Natural killer cell (primary cell): ENCODE measurements around the gene SP8. TPM values are rescaled to one million over a fixed set of nuclear protein-coding genes. Genes with fewer than 3 reads are reported as not detected.

Source experiments
- ATAC-seq, 3 donors: fragments of 150-1000 bp in 2 of 3; fragments of 200-7000 bp in 1 of 3; cut with Tn5 transposase; 1 replicate in 1 of 3; 2 replicates in 2 of 3; pipeline ENCODE4 v1.10.0; 2021; ENCODE audit warnings: mild to moderate bottlenecking in 2 of 3, moderate library complexity in 2 of 3
- DNase-seq, 2 donors: peaks; one replicate each; pipeline versions ENCODE4 v3.0.0 to v3.0.0-alpha.2; 2013 to 2021; ENCODE audit warnings: mixed read lengths in 1 of 2
- H3K27ac ChIP-seq: one replicate; pipeline ENCODE4 v1.5.1; 2013; ENCODE audit warnings: mild to moderate bottlenecking, low read length
- H3K27me3 ChIP-seq: one replicate; pipeline ENCODE4 v1.6.1; 2013; ENCODE audit warnings: low read length; ENCODE audit not compliant: control insufficient read depth, insufficient read depth
- H3K36me3 ChIP-seq: one replicate; pipeline ENCODE4 v1.6.1; 2013; ENCODE audit warnings: low read length; ENCODE audit not compliant: control insufficient read depth, insufficient read depth
- H3K4me1 ChIP-seq: one replicate; pipeline ENCODE4 v1.6.1; 2013; ENCODE audit warnings: low read length; ENCODE audit not compliant: control insufficient read depth, insufficient read depth
- H3K4me3 ChIP-seq: one replicate; pipeline ENCODE4 v1.5.1; 2013; ENCODE audit warnings: low read length
- H3K9me3 ChIP-seq: one replicate; pipeline ENCODE4 v1.6.1; 2013; ENCODE audit warnings: low read length; ENCODE audit not compliant: control insufficient read depth, insufficient read depth
- H3K27ac Mint-ChIP-seq, 2 donors: one replicate each; pipeline ENCODE4 v1.8.0; 2022; ENCODE audit warnings: mild to moderate bottlenecking in 2 of 2, mixed read lengths in 2 of 2, moderate library complexity in 1 of 2
- H3K27me3 Mint-ChIP-seq, 2 donors: one replicate each; pipeline ENCODE4 v1.8.0; 2022; ENCODE audit warnings: low read depth in 2 of 2, mixed read lengths in 2 of 2
- H3K36me3 Mint-ChIP-seq: one replicate; pipeline ENCODE4 v1.8.0; 2022; ENCODE audit warnings: mixed read lengths
- H3K4me1 Mint-ChIP-seq, 2 donors: one replicate each; pipeline ENCODE4 v1.8.0; 2022; ENCODE audit warnings: mixed read lengths in 2 of 2
- H3K4me3 Mint-ChIP-seq: one replicate; pipeline ENCODE4 v1.8.0; 2022; ENCODE audit warnings: mild to moderate bottlenecking, moderate library complexity, mixed read lengths
- H3K9me3 Mint-ChIP-seq, 2 donors: one replicate each; pipeline ENCODE4 v1.8.0; 2022; ENCODE audit warnings: mixed read lengths in 2 of 2
- whole genome bisulfite sequencing: methylation state at CpG from one replicate; pipeline ENCODE4 v1.1.7; 2013; ENCODE audit warnings: missing lambda C conversion rate; ENCODE audit not compliant: insufficient coverage; 5-methylcytosine and 5-hydroxymethylcytosine counted together
- intact Hi-C: fragments of 100-400 bp; cut with micrococcal nuclease; formaldehyde crosslinking; loops from one replicate; pipeline ENCODE4 v1.14.2; 2022
- total RNA-seq, 4 donors: library from RNA; stranded (reverse); fragments of 120-200 nt in 1 of 4; gene quantifications; one replicate each; pipeline versions ENCODE4 v1.2.3 to v1.2.4, GENCODE V29; 2013 to 2022
- TF ChIP-seq, protein P1 (sequence below): fragments of 200-600 bp; IDR thresholded peaks from one replicate; pipeline ENCODE4 v1.8.0; 2022; ENCODE audit warnings: antibody characterized with exemption

Gene SP8
- total RNA-seq, 3 donors from 2014 or later (not counting 1 experiment from before 2014, with no cell fraction given) = not detected

DNA sequence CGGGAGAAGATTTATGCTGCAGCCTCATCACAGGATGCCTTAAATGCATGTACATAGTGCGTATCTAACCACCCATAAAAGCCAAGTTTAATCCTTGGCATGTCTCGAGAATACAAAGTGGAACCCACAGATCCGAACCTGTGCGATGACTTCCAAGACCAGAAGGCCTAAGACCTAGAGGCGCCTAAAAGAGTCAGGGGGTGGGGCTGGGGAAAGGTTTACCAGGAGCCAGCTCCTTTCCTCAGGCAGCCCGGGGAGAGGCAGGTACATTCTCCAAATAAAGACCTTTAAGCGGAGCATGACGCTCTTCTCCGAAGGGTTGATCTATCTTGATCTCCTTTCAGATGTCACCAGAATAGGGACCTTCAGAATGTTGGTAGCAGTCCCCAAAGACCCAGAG is 9.7 kb downstream of the SP8 start:
- intact Hi-C loops = no loop called here

DNA sequence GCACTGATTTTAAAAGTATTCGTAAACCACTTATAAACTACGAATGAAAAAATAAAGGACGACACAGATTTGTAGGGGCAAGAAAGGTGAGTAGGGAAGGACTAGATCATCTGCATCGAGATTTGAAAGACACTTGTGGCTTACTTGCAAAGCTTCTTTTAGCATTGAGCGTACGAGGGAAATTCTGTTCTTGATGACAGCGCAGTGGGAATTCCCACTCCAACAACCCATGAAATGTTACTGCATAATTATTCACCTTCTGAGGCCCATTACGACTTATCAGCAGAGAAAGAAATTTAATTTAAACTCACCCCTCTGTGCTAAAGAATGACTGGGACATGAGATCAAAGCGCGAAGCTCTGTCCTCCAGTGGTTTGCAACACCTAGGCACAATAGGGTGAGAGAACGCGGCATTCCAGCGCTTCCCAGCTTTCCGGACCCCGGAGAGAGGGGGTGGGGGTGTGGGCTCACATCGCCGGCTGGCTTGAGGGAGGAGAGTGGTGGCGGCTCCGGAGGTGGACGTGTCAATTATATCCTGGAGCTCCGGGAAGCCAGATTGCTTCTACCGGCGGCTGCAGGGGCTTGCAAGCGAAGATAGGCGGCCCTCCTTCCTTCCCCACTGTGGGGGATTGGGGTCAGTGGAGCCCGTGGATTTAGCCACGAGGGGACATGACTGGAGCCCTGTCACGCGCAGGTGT is 10.3 kb downstream of the SP8 start:
- peaks cover 48% of the 10 kb centered on the region for H3K27me3 ChIP-seq
- peaks cover 11% of the 10 kb centered on the region for H3K4me1 ChIP-seq
- peaks cover 56 to 70% of the 10 kb centered on the region in 2 donors for H3K27me3 Mint-ChIP-seq
- intact Hi-C loops = no loop called here
- DNase-seq (no peak), ATAC-seq (no peak)
- H3K36me3 ChIP-seq = no peaks in the 10 kb centered on the region
- no peak overlapping the region for H3K27ac Mint-ChIP-seq
- WGBS = 13% methylated on average over 28 of the region's 29 CpGs
- no peak overlapping the region for H3K4me3 ChIP-seq
- TF ChIP-seq, protein P1, sequence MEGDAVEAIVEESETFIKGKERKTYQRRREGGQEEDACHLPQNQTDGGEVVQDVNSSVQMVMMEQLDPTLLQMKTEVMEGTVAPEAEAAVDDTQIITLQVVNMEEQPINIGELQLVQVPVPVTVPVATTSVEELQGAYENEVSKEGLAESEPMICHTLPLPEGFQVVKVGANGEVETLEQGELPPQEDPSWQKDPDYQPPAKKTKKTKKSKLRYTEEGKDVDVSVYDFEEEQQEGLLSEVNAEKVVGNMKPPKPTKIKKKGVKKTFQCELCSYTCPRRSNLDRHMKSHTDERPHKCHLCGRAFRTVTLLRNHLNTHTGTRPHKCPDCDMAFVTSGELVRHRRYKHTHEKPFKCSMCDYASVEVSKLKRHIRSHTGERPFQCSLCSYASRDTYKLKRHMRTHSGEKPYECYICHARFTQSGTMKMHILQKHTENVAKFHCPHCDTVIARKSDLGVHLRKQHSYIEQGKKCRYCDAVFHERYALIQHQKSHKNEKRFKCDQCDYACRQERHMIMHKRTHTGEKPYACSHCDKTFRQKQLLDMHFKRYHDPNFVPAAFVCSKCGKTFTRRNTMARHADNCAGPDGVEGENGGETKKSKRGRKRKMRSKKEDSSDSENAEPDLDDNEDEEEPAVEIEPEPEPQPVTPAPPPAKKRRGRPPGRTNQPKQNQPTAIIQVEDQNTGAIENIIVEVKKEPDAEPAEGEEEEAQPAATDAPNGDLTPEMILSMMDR = no peak
- no peak overlapping the region for H3K4me3 Mint-ChIP-seq
- H3K4me1 Mint-ChIP-seq = peaks cover 10 to 11% of the 10 kb centered on the region in 2 donors
- H3K36me3 Mint-ChIP-seq = peaks cover 27% of the 10 kb centered on the region
- no peak overlapping the region for H3K27ac ChIP-seq
- no peaks in the 10 kb centered on the region for H3K9me3 ChIP-seq
- H3K9me3 Mint-ChIP-seq = no peaks in the 10 kb centered on the region

More for the DNA sequence above, 9.7 kb downstream of the SP8 start:
- peaks cover 10 to 11% of the 10 kb centered on the region in 2 donors for H3K4me1 Mint-ChIP-seq
- WGBS = 35% methylated on average over 10 of the region's 10 CpGs
- H3K27me3 Mint-ChIP-seq = peaks cover 61 to 71% of the 10 kb centered on the region in 2 donors
- H3K4me1 ChIP-seq = peaks cover 11% of the 10 kb centered on the region
- H3K27ac Mint-ChIP-seq = no peak overlapping the region
- H3K9me3 ChIP-seq = no peaks in the 10 kb centered on the region
- H3K27ac ChIP-seq = no peak overlapping the region
- peak overlapping the region; percentile 57 for H3K4me3 Mint-ChIP-seq
- H3K36me3 Mint-ChIP-seq = peaks cover 27% of the 10 kb centered on the region
- H3K27me3 ChIP-seq = peaks cover 48% of the 10 kb centered on the region
- DNase-seq (no peak), ATAC-seq (no peak)
- TF ChIP-seq, protein P1 = no peak
- no peak overlapping the region for H3K4me3 ChIP-seq
- no peaks in the 10 kb centered on the region for H3K9me3 Mint-ChIP-seq
- H3K36me3 ChIP-seq = no peaks in the 10 kb centered on the region

DNA sequence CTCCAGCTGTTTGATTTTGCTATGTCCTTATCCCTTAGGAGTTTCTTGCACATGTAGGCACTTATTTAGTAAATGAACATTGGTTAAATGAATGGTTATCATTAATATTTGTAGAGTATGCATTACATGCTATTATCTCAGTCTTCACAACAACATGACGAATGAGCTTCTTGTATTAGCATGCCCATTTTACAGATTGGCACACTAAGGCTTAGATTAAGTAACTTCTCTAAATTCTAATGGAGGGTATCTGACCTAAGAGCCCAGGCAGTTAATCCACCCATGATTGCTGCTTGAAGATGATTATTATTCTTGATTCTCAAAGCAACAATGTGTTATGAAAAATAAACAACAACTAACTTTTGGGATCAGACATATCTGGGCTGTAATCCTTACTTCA is 32.7 kb downstream of the SP8 start:
- ATAC-seq (no peak), DNase-seq (no peak)
- no peaks in the 10 kb centered on the region for H3K27me3 ChIP-seq
- no peaks in the 10 kb centered on the region for H3K36me3 ChIP-seq
- Mint-ChIP-seq H3K27me3 (no peaks in the 10 kb centered on the region), H3K4me1 (no peaks in the 10 kb centered on the region), H3K4me3 (no peak overlapping the region), H3K36me3 (no peaks in the 10 kb centered on the region), H3K9me3 (no peaks in the 10 kb centered on the region), H3K27ac (no peak overlapping the region)
- no peak overlapping the region for H3K27ac ChIP-seq
- no peak overlapping the region for H3K4me3 ChIP-seq
- WGBS = no CpG with 5 or more reads among the region's 1 CpG
- intact Hi-C loops = no loop called here
- H3K9me3 ChIP-seq = no peaks in the 10 kb centered on the region
- no peaks in the 10 kb centered on the region for H3K4me1 ChIP-seq
- TF ChIP-seq, protein P1 = no peak

DNA sequence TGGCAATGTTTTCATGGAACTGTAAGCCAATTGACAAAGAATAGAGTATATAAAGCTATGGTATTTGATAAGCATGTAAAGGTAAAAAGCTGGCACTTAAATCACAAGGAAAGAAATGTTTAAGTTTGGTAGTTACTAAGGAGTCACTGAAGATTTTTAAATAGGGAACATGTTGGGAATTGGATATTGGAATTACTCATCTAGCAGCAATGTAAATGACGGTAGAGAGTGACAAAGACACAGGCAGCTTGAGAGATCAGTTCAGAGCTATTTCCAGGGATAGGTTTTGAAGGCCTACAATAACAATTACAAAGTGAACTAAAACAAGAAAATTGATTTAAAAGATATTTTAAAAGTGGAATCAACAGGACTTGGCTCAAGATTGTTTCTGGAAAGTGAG is 36.8 kb downstream of the SP8 start:
- intact Hi-C loops = no loop called here

More for the DNA sequence above, 36.8 kb downstream of the SP8 start:
- no peaks in the 10 kb centered on the region for H3K9me3 ChIP-seq
- no peak overlapping the region for H3K27ac ChIP-seq
- 92% methylated on average over 1 of the region's 1 CpG for WGBS
- DNase-seq (no peak), ATAC-seq (no peak)
- Mint-ChIP-seq H3K4me1 (no peaks in the 10 kb centered on the region), H3K27ac (no peak overlapping the region), H3K27me3 (no peaks in the 10 kb centered on the region), H3K9me3 (no peaks in the 10 kb centered on the region), H3K36me3 (no peaks in the 10 kb centered on the region), H3K4me3 (no peak overlapping the region)
- H3K4me3 ChIP-seq = no peak overlapping the region
- no peaks in the 10 kb centered on the region for H3K36me3 ChIP-seq
- no peaks in the 10 kb centered on the region for H3K27me3 ChIP-seq
- TF ChIP-seq, protein P1 = no peak
- H3K4me1 ChIP-seq = no peaks in the 10 kb centered on the region
